ENCODE measurements around the gene ANO9.

Gene ANO9

DNA sequence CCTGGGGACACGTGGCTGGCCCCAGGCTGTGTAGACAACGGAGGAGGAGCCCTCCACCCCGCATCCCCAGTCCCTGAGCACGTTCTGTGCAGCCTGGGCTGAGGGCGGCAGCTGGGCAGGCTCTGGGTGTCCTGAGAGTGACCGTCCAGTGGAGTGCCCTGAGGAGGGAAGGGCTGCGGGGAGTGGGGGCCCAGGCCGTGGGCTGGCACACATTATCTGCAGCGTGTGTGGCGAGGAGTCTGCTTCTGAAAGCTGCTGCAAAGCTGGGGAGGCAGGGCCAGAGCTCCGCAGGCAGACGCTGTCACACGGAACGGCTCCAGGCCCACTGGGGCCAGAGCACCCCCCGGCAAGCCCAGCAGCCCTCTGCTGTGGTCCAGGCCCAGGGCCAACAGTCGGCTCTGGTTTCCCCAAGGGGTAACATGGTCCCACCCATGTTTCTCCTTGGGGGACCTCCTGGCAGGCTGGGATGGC is 835 bp upstream of the ANO9 start:
- Histone ChIP-seq H3K4me2 (ENCODE audit: low read length, poor library complexity, severe bottlenecking) (no peak overlapping the region), H3K9me3 (ENCODE audit: control insufficient read depth, low read length) (no peaks in the 10 kb centered on the region), H3K79me1 (replicated peaks; ENCODE audit: low read length, poor library complexity, severe bottlenecking) (no peaks in the 10 kb centered on the region), H4K8ac (ENCODE audit: low read length) (no peak overlapping the region), H3K4ac (ENCODE audit: low read depth in 1 of 2, low read length in 2 of 2) (no peak overlapping the region), H3K14ac (ENCODE audit: low read length in 2 of 2) (no peak overlapping the region), H2BK15ac (ENCODE audit: low read depth, poor library complexity, severe bottlenecking) (no peak overlapping the region), H3K27ac (ENCODE audit: low read length, poor library complexity, severe bottlenecking) (no peak overlapping the region), H2BK12ac (ENCODE audit: low read length in 2 of 2) (peak overlapping the region in 1 of 2 experiments; percentile 2), H2AK5ac (ENCODE audit: low read length, severe bottlenecking) (no peak overlapping the region), H2BK5ac (ENCODE audit: low read depth, low read length, poor library complexity, severe bottlenecking) (no peak overlapping the region), H3K9ac (ENCODE audit: low read length) (no peak overlapping the region), H2BK120ac (ENCODE audit: low read depth, low read length) (no peak overlapping the region), H3K4me3 (ENCODE audit: insufficient read depth in 1 of 2, low read depth in 1 of 2, low read length in 2 of 2) (no peak overlapping the region), H3K36me3 (ENCODE audit: control insufficient read depth in 1 of 2, insufficient read depth in 2 of 2, low read depth in 1 of 2, low read length in 2 of 2) (no peaks in the 10 kb centered on the region), H2AFZ (ENCODE audit: low read depth, low read length) (no peak overlapping the region), H3K4me1 (ENCODE audit: control insufficient read depth, insufficient read depth, low read depth, low read length) (peaks cover 28% of the 10 kb centered on the region), H3K23ac (ENCODE audit: low read length in 2 of 2) (no peak overlapping the region), H4K91ac (ENCODE audit: low read length) (no peak overlapping the region), H3K18ac (ENCODE audit: low read depth in 1 of 2, low read length in 2 of 2) (no peak overlapping the region), H3K27me3 (ENCODE audit: control insufficient read depth in 1 of 2, insufficient read depth in 1 of 2, low read length in 2 of 2) (peaks cover 0 to 43% of the 10 kb centered on the region in 2 experiments)
- WGBS: 77% methylated on average over 16 of the region's 16 CpGs
- no peak for DNase-seq

DNA sequence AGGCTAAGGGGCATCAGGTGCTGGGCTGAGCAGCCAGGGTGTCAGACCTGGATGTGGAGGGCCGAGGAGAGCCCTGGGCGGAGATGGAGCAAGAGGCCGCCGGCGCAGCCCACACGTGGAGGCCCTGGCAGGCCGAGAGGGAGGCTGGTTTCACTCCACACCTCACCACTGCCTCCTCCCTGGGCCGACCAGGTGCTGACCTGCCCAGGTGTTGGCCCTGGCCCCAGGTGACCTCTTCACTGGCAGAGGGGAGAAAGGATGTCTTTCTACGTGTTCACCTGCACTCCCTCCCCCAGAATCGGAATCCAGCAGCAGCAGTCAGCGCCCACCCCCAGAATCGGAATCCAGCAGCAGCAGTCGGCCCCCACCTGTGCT is 781 bp downstream of the ANO9 start:
- Histone ChIP-seq H3K27me3 (ENCODE audit: control insufficient read depth in 1 of 2, insufficient read depth in 1 of 2, low read length in 2 of 2) (peaks cover 0 to 44% of the 10 kb centered on the region in 2 experiments), H3K4me3 (ENCODE audit: insufficient read depth in 1 of 2, low read depth in 1 of 2, low read length in 2 of 2) (no peak overlapping the region), H3K23ac (ENCODE audit: low read length in 2 of 2) (no peak overlapping the region), H3K14ac (ENCODE audit: low read length in 2 of 2) (no peak overlapping the region), H4K91ac (ENCODE audit: low read length) (no peak overlapping the region), H2AFZ (ENCODE audit: low read depth, low read length) (no peak overlapping the region), H2BK12ac (ENCODE audit: low read length in 2 of 2) (no peak overlapping the region), H3K4me1 (ENCODE audit: control insufficient read depth, insufficient read depth, low read depth, low read length) (peaks cover 26% of the 10 kb centered on the region), H3K36me3 (ENCODE audit: control insufficient read depth in 1 of 2, insufficient read depth in 2 of 2, low read depth in 1 of 2, low read length in 2 of 2) (no peaks in the 10 kb centered on the region), H2BK15ac (ENCODE audit: low read depth, poor library complexity, severe bottlenecking) (no peak overlapping the region), H3K79me1 (replicated peaks; ENCODE audit: low read length, poor library complexity, severe bottlenecking) (no peaks in the 10 kb centered on the region), H3K27ac (ENCODE audit: low read length, poor library complexity, severe bottlenecking) (no peak overlapping the region), H3K9ac (ENCODE audit: low read length) (no peak overlapping the region), H2BK5ac (ENCODE audit: low read depth, low read length, poor library complexity, severe bottlenecking) (no peak overlapping the region), H3K9me3 (ENCODE audit: control insufficient read depth, low read length) (no peaks in the 10 kb centered on the region), H3K4me2 (ENCODE audit: low read length, poor library complexity, severe bottlenecking) (no peak overlapping the region), H2BK120ac (ENCODE audit: low read depth, low read length) (no peak overlapping the region), H3K18ac (ENCODE audit: low read depth in 1 of 2, low read length in 2 of 2) (no peak overlapping the region), H2AK5ac (ENCODE audit: low read length, severe bottlenecking) (no peak overlapping the region), H4K8ac (ENCODE audit: low read length) (no peak overlapping the region), H3K4ac (ENCODE audit: low read depth in 1 of 2, low read length in 2 of 2) (no peak overlapping the region)
- no peak for DNase-seq
- WGBS: 80% methylated on average over 12 of the region's 13 CpGs

DNA sequence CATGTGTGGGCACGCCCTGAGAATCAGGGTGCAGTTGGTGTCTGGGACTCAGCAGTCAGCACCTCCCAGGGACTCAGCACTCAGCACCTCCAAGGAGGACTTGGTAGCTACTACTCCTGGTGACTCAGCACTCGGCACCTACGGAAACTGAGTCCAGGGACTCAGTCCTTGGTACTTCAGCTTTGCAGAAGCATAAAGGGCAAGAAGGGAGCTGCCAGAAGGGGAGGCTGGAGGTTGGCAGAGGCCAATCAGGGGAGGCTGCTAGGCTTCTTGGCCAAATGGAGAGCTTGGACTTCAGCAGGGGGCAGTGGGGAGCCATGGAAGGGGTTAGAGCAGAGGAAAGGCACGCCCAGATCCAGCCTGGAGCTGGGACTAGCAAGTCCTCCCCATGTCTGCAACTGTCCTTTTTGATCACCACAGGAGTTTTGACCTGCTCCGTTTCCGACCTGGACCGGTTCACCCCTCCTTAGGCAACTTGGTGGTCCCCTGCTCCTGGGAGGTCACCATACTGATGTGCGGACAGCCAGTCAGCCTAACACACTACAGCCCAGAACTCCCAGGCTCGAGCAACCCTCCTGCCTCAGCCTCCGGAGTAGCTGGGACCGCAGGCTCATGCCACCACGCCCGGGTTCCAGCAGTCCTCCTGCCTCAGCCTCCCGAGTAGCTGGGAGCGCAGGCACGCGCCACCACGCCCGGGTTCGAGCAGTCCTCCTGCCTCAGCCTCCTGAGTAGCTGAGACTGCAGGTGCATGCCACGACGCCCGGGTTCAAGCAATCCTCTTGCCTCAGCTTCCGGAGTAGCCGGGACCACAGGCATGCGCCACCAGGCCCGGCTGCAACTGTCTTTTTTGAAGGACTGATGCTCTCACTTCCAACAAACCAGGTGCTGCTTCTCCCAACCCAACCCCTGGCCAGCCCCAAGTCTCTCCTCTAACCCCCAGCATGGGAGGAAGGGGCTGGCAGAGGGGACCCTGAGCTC is 1.5 kb downstream of the ANO9 start:
- Histone ChIP-seq H3K79me1 (replicated peaks; ENCODE audit: low read length, poor library complexity, severe bottlenecking) (no peaks in the 10 kb centered on the region), H3K4me3 (ENCODE audit: insufficient read depth in 1 of 2, low read depth in 1 of 2, low read length in 2 of 2) (no peak overlapping the region), H3K4me2 (ENCODE audit: low read length, poor library complexity, severe bottlenecking) (no peak overlapping the region), H2AFZ (ENCODE audit: low read depth, low read length) (no peak overlapping the region), H2AK5ac (ENCODE audit: low read length, severe bottlenecking) (no peak overlapping the region), H4K8ac (ENCODE audit: low read length) (no peak overlapping the region), H3K36me3 (ENCODE audit: control insufficient read depth in 1 of 2, insufficient read depth in 2 of 2, low read depth in 1 of 2, low read length in 2 of 2) (no peaks in the 10 kb centered on the region), H3K4me1 (ENCODE audit: control insufficient read depth, insufficient read depth, low read depth, low read length) (peaks cover 26% of the 10 kb centered on the region), H2BK5ac (ENCODE audit: low read depth, low read length, poor library complexity, severe bottlenecking) (no peak overlapping the region), H3K4ac (ENCODE audit: low read depth in 1 of 2, low read length in 2 of 2) (no peak overlapping the region), H3K9me3 (ENCODE audit: control insufficient read depth, low read length) (no peaks in the 10 kb centered on the region), H3K23ac (ENCODE audit: low read length in 2 of 2) (no peak overlapping the region), H2BK12ac (ENCODE audit: low read length in 2 of 2) (no peak overlapping the region), H2BK15ac (ENCODE audit: low read depth, poor library complexity, severe bottlenecking) (no peak overlapping the region), H3K27me3 (ENCODE audit: control insufficient read depth in 1 of 2, insufficient read depth in 1 of 2, low read length in 2 of 2) (peaks cover 0 to 44% of the 10 kb centered on the region in 2 experiments), H4K91ac (ENCODE audit: low read length) (peak overlapping the region; percentile 30), H3K9ac (ENCODE audit: low read length) (no peak overlapping the region), H3K18ac (ENCODE audit: low read depth in 1 of 2, low read length in 2 of 2) (no peak overlapping the region), H3K27ac (ENCODE audit: low read length, poor library complexity, severe bottlenecking) (no peak overlapping the region), H2BK120ac (ENCODE audit: low read depth, low read length) (no peak overlapping the region), H3K14ac (ENCODE audit: low read length in 2 of 2) (no peak overlapping the region)
- DNase-seq: no peak
- WGBS: 93% methylated on average over 27 of the region's 27 CpGs

DNA sequence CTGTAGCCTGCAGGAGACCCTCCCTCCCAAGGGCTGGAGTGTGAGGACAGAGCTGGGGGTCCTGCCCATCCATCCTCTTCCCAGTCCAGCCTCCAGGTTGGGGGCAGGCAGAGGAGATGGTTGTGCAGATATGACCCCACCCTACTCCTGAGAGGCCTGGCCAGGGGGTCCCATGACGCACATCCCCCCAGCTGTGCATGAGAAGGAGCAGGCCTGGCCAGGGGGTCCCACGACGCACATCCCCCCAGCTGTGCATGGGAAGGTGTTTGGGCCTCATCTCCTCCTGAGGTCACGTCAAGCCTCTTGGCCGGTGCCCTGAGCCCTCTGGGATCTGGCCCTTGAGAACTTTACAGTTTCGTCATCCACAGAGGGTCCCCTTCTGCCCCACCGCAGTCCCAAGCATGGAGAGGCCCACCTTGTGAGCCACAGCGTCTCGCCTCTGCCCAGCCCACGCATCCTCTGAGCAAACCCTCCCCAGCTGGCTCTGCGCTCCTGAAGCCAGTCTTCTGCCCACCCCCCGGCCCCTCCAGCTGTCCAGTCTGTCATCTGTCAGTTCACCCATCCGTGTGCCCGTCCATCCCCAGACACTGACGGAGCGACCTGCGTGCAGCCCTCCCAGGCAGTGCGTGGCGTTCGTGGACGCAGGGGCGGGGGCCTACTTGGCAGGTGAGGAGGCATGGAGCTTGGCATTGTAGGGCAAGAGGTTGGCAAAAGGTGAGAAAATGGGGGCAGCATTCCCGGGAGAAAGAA is 2.3 kb downstream of the ANO9 start:
- Histone ChIP-seq H3K27me3 (ENCODE audit: control insufficient read depth in 1 of 2, insufficient read depth in 1 of 2, low read length in 2 of 2) (peaks cover 0 to 50% of the 10 kb centered on the region in 2 experiments), H3K4me3 (ENCODE audit: insufficient read depth in 1 of 2, low read depth in 1 of 2, low read length in 2 of 2) (no peak overlapping the region), H2AK5ac (ENCODE audit: low read length, severe bottlenecking) (no peak overlapping the region), H2BK120ac (ENCODE audit: low read depth, low read length) (no peak overlapping the region), H4K8ac (ENCODE audit: low read length) (no peak overlapping the region), H3K23ac (ENCODE audit: low read length in 2 of 2) (no peak overlapping the region), H3K4ac (ENCODE audit: low read depth in 1 of 2, low read length in 2 of 2) (no peak overlapping the region), H3K14ac (ENCODE audit: low read length in 2 of 2) (no peak overlapping the region), H3K36me3 (ENCODE audit: control insufficient read depth in 1 of 2, insufficient read depth in 2 of 2, low read depth in 1 of 2, low read length in 2 of 2) (no peaks in the 10 kb centered on the region), H2BK15ac (ENCODE audit: low read depth, poor library complexity, severe bottlenecking) (no peak overlapping the region), H3K27ac (ENCODE audit: low read length, poor library complexity, severe bottlenecking) (no peak overlapping the region), H2AFZ (ENCODE audit: low read depth, low read length) (no peak overlapping the region), H3K9me3 (ENCODE audit: control insufficient read depth, low read length) (no peaks in the 10 kb centered on the region), H3K4me2 (ENCODE audit: low read length, poor library complexity, severe bottlenecking) (no peak overlapping the region), H4K91ac (ENCODE audit: low read length) (peak overlapping the region; percentile 30), H3K4me1 (ENCODE audit: control insufficient read depth, insufficient read depth, low read depth, low read length) (peaks cover 25% of the 10 kb centered on the region), H2BK5ac (ENCODE audit: low read depth, low read length, poor library complexity, severe bottlenecking) (no peak overlapping the region), H2BK12ac (ENCODE audit: low read length in 2 of 2) (no peak overlapping the region), H3K9ac (ENCODE audit: low read length) (no peak overlapping the region), H3K18ac (ENCODE audit: low read depth in 1 of 2, low read length in 2 of 2) (no peak overlapping the region), H3K79me1 (replicated peaks; ENCODE audit: low read length, poor library complexity, severe bottlenecking) (no peaks in the 10 kb centered on the region)
- DNase-seq: no peak
- WGBS: 91% methylated on average over 23 of the region's 23 CpGs

Measured in mesenchymal stem cell (in vitro differentiated cells and primary cell).